Mesodermal cell (in vitro differentiated cells): Measurements from ENCODE around the gene MOB3B.

Experiments used
- H3K27ac ChIP-seq: 2 replicates; pipeline ENCODE4 v1.7.0; 2013; ENCODE audit warnings: mild to moderate bottlenecking, low read depth, low read length, moderate library complexity; ENCODE audit not compliant: severe bottlenecking
- H3K36me3 ChIP-seq: 2 replicates; pipeline ENCODE4 v1.7.1; 2013; ENCODE audit warnings: mild to moderate bottlenecking, low read length, moderate library complexity; ENCODE audit not compliant: control insufficient read depth, insufficient read depth
- H3K4me1 ChIP-seq: one replicate; pipeline ENCODE4 v1.7.1; 2013; ENCODE audit warnings: mild to moderate bottlenecking, low read length; ENCODE audit not compliant: insufficient read depth, control insufficient read depth, poor library complexity, severe bottlenecking
- H3K4me3 ChIP-seq: 2 replicates; pipeline ENCODE4 v1.7.0; 2013; ENCODE audit warnings: low read length, control low read depth, mild to moderate bottlenecking; ENCODE audit not compliant: insufficient read depth, poor library complexity, severe bottlenecking; ENCODE audit errors: extremely low read depth
- H3K9me3 ChIP-seq: 2 replicates; pipeline ENCODE4 v1.7.1; 2013; ENCODE audit warnings: mild to moderate bottlenecking, low read length, moderate library complexity; ENCODE audit not compliant: control insufficient read depth
- whole genome bisulfite sequencing, 2 experiments: methylation state at CpG; one replicate each; pipeline ENCODE4 v1.1.5; 2013; ENCODE audit warnings: missing lambda C conversion rate in 2 of 2; ENCODE audit not compliant: insufficient coverage in 2 of 2; 5-methylcytosine and 5-hydroxymethylcytosine counted together

Gene MOB3B

DNA sequence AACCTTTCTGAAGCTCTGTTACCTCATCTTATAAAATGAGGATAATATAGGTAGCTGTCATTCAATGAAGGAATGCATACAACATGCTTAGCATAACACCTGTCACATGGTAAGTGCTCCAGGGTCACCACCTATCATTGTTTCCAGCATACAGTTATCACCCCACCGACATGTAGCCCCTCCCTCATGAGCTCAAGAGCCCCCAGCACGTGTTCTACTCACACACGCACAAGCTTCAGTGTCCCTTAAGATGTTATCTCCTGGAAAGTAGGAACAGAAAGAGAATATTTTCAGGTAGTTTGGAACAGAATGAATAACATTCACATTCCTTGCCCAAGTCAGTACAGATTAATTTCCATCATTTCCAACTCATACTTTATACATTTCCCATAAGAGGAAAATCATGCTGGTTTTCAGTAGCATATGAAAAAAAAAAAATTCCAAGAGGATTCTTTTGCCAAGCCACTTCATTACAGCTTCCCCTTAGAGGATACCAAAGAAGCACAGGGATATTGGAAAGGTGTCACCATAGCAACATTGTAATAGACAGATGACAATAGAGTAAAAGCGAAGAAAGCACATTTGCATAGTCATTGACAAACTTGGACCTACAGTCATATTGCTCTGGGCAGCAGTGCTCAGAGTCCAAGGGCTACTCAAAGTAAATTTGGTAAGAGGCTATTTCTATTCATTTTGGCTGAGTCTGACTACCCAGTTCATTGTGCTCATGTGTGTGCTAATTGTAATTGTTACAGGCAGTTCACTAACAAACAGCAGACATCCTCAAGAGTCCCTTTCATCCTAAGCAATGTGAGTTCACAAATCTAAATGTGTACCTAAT, 1.5 kb upstream of the MOB3B start:
- no peak overlapping the region for H3K27ac ChIP-seq
- H3K9me3 ChIP-seq, result no peaks in the 10 kb centered on the region
- H3K4me3 ChIP-seq, result no peak overlapping the region
- peaks cover 2% of the 10 kb centered on the region for H3K4me1 ChIP-seq
- 75 to 100% methylated on average over 1 to 3 of the region's 4 CpGs for WGBS, 2 experiments
- no peaks in the 10 kb centered on the region for H3K36me3 ChIP-seq

DNA sequence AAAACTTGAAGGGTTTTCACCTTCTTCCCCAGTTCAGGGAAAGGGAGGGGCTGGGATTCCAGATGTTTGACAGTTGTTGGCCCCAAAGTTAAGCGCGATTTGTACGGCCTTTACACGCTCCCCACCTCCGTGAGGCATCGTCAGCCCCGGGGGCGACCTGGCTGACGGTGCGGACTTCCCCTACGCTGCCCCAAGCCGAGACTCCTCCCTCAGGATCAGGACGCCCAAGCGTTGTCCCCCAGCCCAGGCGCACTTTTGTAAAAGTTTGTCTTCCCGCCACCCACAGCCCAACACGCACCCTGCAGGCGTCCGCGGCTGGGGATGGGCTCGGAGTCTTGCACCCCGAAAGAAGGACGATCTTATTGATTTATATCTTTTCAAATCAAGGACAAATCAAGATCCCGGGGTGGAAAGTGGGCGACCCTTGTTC, 713 bp downstream of the MOB3B start:
- Histone ChIP-seq H3K27ac (peak overlapping the region; percentile 30), H3K9me3 (no peaks in the 10 kb centered on the region), H3K4me1 (peaks cover 2% of the 10 kb centered on the region), H3K4me3 (peak overlapping the region; percentile 79), H3K36me3 (no peaks in the 10 kb centered on the region)
- WGBS, 2 experiments, result 0% methylated on average over 17 to 23 of the region's 25 CpGs

DNA sequence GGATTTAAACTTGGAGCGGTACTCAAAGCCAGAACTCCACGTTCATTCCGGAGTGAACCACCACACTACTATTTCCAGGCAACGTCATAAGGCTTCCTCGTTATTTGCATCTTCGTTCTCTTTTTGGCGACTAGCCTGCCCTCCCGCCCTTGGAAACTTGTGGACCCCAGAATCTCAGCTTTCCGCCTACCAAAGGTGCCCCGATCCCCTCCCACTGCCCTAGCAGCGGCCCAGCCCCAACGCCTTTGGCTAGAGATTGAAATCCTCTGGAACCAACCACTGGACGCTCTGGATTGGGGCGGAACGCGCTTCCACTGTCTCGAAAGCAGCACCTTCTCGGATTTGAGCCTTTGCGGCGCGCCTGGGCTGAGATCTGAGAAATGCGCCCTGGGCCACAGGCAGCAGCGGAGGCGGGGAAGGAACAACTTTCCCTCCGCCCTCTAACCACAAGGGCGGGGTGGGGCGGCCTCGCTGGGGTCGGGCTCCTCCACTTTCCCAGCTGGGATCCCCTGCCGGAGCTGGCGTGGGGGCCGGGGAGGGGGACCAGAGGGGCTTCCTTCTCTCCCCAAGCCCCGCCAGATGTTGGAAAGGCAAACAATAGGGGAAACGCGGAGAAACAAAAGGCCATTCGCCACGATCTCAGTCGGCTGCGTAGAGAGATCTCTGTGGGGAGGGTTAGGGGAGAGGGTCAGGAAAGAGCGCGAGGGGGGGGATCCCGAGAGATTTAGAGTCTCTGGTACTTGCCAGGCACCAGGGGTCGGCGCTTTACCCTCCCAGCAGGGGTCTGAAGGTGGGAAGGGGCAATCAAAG, 1.3 kb downstream of the MOB3B start:
- peaks cover 2% of the 10 kb centered on the region for H3K4me1 ChIP-seq
- peak overlapping the region; percentile 30 for H3K27ac ChIP-seq
- 3 to 5% methylated on average over 20 to 23 of the region's 44 CpGs for WGBS, 2 experiments
- no peaks in the 10 kb centered on the region for H3K9me3 ChIP-seq
- no peaks in the 10 kb centered on the region for H3K36me3 ChIP-seq
- H3K4me3 ChIP-seq, result peak overlapping the region; percentile 79

DNA sequence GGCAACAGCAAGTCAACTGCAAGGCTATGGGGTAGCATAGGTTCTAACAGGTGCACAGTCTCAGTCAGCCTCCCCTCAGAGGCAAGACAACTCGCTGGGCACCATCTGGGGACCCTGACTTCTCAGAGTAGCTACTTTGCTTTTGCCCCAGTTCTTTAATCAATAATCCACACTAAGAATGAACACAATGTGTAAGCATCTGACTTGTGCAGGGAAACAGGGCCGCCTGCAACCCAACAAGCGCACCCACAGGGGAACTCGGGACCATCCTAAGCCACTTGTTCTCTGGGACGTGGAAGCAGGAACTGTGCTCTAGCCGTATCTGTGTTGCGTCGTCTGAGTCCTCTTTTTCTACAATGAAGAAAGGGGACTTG, 1.9 kb downstream of the MOB3B start:
- Histone ChIP-seq H3K27ac (no peak overlapping the region), H3K4me1 (peaks cover 2% of the 10 kb centered on the region)
- 34 to 43% methylated on average over 7 to 8 of the region's 8 CpGs for WGBS, 2 experiments

DNA sequence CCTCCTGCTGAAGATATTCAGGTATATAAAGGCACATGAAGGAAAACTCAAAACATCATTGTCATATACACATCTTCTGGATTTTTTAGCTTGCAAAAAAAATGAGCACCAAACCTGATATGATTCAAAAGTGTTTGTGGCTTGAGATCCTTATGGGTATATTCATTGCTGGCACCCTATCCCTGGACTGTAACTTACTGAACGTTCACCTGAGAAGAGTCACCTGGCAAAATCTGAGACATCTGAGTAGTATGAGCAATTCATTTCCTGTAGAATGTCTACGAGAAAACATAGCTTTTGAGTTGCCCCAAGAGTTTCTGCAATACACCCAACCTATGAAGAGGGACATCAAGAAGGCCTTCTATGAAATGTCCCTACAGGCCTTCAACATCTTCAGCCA, 5.4 kb downstream of the MOB3B start, which contains the start of gene IFNK:
TSS of gene IFNK (plus strand) at position 55 of the 400 bp plus-strand sequence. CDS start at position 102, 47 bp downstream.
- Histone ChIP-seq H3K4me1 (peaks cover 2% of the 10 kb centered on the region), H3K36me3 (no peaks in the 10 kb centered on the region), H3K9me3 (no peaks in the 10 kb centered on the region), H3K4me3 (no peak within 1 kb of the TSS), H3K27ac (no peak within 1 kb of the TSS)
- 71 to 100% methylated on average over 1 of the region's 2 CpGs for WGBS, 2 experiments

More for the DNA sequence above, 1.9 kb downstream of the MOB3B start:
- Histone ChIP-seq H3K9me3 (no peaks in the 10 kb centered on the region), H3K4me3 (peak overlapping the region; percentile 79), H3K36me3 (no peaks in the 10 kb centered on the region)

DNA sequence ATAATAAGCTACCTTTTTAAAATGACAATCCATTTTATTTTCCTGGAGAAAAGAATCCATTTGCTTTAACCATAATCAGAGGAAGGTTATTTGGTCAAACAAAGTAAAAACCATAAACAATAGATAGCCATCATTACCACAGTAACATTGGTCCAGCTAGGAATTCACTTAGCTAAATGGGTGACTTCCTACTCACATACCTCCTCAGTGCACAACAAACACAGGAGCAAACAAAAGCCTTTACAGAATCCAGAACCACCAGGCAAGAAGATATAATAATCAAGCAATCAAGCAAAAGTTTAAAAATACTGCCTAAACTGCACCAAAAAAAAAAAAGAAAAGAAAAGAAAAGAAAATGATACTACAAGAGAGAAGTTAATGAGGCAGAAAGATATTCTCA, 6.5 kb downstream of the MOB3B start:
- H3K36me3 ChIP-seq, result no peaks in the 10 kb centered on the region
- no peak overlapping the region for H3K27ac ChIP-seq
- H3K9me3 ChIP-seq, result no peaks in the 10 kb centered on the region
- no peak overlapping the region for H3K4me3 ChIP-seq
- no peaks in the 10 kb centered on the region for H3K4me1 ChIP-seq

DNA sequence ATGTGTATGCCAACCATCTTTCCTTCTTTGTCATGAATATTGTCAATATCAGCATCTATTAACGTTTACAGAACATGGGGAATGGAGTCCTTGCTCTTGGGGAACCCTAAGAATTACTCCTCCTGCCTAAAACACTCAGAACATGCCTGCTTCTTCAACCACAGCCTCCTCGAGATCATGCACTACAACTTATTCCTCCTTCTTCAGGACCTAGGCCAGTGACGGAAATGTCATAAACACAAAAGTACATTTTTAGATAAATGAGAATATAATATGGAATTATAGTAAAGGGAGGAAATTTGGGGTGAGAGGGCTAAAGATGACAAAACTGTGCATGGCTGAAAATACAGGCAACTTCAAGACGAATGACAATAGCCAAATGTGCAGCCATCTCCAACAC, 8.6 kb downstream of the MOB3B start:
- H3K9me3 ChIP-seq, result no peaks in the 10 kb centered on the region
- no peaks in the 10 kb centered on the region for H3K4me1 ChIP-seq
- WGBS, 2 experiments, result 71% methylated on average over 1 of the region's 4 CpGs; no CpG with 5 or more reads in 1 of the 2 experiments
- no peak overlapping the region for H3K4me3 ChIP-seq
- H3K36me3 ChIP-seq, result no peaks in the 10 kb centered on the region
- no peak overlapping the region for H3K27ac ChIP-seq

DNA sequence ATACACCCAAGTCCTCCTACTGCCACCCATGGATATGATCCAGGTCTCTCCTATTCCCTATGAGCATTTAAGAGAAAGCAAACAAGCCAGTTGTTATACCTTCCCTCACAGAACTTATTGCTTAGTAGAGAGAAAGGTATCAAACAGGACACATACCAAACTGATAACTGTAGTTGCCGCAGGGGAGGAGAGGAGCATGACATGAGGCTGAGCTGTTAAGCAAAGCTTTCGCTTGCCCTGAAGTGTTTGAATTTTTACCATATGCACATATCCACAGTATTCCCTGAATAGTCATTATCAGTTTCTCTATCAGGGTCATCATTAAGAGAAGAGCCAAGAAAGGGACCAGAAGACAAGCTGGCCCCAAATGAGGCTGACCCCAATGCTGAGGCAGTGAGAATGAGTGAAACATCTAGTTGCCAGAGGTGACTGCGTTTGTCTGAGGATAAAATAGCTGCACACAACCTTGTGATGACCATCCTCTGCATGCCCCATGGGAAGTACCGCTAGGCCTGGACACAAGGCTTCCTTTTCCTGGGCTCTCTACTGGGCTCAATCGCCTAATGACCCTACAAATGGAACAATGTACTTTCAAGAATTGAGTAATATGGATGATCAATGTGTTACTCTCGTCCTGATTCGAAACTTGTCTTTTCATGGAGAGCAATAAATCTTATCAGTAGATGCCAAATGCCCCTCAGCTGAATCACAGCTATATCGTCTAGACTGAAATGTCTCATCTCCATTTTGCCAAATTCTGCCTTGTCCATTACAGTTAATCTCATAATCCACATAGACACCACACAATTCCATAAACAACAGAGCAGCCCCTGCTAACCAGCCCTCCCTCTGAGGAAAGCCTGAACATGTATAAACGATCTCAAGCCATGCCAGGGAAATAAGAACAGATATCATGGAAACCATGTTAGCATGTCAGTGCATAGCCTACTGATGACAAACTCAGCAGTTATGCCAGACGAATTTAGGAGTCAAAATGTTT, 9.8 kb downstream of the MOB3B start:
- Histone ChIP-seq H3K4me3 (no peak overlapping the region), H3K9me3 (no peaks in the 10 kb centered on the region), H3K27ac (peak overlapping the region; percentile 19), H3K4me1 (no peaks in the 10 kb centered on the region), H3K36me3 (no peaks in the 10 kb centered on the region)
- 81 to 88% methylated on average over 7 to 8 of the region's 10 CpGs for whole genome bisulfite sequencing, 2 experiments

DNA sequence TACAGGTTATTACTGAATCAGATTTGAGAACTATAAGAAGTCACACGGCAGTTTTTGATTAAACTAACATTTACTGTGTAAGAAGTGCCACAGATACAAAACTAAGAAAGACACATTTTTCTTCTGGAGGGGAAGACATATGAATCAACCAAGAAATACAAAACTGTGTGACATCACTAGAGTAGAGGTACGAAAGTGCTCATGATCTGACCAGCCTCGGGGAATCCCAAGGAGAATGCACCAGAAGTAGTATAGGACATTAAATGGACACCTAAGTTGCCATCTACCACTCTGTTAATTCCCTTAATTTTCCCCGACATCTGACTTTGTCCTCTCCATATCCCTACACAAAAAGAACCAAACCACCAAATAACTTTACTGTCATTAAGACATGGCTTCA, 10.8 kb downstream of the MOB3B start:
- Histone ChIP-seq H3K4me3 (no peak overlapping the region), H3K27ac (no peak overlapping the region), H3K4me1 (no peaks in the 10 kb centered on the region), H3K9me3 (no peaks in the 10 kb centered on the region), H3K36me3 (no peaks in the 10 kb centered on the region)
- 100% methylated on average over 1 of the region's 4 CpGs for WGBS, 2 experiments

DNA sequence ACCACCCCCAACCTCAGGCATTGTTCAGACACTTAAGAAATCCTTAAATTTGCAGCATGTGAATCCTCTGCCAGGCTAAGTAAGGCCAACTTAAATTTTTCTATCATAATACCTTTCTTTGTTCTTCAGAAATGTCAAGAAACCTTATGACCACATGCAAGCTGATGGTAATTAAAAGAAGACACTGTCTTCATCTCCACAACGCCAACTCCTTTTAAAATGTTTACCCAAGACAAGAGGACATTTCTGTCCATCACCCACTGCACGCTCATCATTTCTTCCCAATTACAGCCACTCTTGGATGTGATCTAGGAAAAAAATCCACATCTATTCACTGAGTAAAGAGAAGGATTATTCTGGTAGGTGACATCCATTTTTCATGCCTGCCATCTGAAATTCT, 11.6 kb downstream of the MOB3B start:
- H3K4me1 ChIP-seq, result no peaks in the 10 kb centered on the region
- H3K27ac ChIP-seq, result no peak overlapping the region
- no peaks in the 10 kb centered on the region for H3K9me3 ChIP-seq
- no peak overlapping the region for H3K4me3 ChIP-seq
- no peaks in the 10 kb centered on the region for H3K36me3 ChIP-seq
- 100% methylated on average over 1 of the region's 2 CpGs; no CpG with 5 or more reads in 1 of the 2 experiments for WGBS, 2 experiments
